Body of pancreas (tissue), 4 donors: ENCODE data around the gene BCAT1.

Source experiments
- POLR2A ChIP-seq, 3 donors: fragments of 450-650 bp; IDR thresholded peaks; one replicate each; pipeline ENCODE4 v1.6.1; 2016; ENCODE audit warnings: antibody characterized with exemption in 3 of 3, mild to moderate bottlenecking in 2 of 3
- TF ChIP-seq, protein P1 (sequence below), 7 experiments: fragments of 450-650 bp in 4 of 7; fragments of 200-600 bp in 3 of 7; sonication (generic) in 3 of 7; IDR thresholded peaks; one replicate each; pipeline ENCODE4 v1.5.1; 2016 to 2019; ENCODE audit warnings: antibody characterized with exemption in 7 of 7

DNA sequence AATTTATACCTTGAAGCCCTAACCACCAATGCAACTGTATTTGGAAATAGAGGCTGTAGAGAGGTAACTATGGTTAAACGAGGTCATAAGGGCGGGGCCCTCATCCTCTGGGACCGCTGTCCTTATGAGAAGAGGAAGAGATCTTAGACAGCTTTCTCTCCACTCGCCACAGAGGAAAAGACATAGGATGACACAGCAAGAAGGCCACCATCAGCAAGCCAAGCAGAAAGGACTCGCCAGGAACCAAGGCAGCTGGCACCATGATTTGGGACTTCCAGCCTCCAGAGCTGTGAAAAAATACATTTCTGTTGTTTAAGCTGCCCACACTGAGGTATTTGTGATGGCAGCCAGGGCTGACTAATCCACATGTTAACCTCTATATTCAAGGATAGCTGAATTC, 30.4 kb upstream of the BCAT1 start:
- TF ChIP-seq, protein P1, sequence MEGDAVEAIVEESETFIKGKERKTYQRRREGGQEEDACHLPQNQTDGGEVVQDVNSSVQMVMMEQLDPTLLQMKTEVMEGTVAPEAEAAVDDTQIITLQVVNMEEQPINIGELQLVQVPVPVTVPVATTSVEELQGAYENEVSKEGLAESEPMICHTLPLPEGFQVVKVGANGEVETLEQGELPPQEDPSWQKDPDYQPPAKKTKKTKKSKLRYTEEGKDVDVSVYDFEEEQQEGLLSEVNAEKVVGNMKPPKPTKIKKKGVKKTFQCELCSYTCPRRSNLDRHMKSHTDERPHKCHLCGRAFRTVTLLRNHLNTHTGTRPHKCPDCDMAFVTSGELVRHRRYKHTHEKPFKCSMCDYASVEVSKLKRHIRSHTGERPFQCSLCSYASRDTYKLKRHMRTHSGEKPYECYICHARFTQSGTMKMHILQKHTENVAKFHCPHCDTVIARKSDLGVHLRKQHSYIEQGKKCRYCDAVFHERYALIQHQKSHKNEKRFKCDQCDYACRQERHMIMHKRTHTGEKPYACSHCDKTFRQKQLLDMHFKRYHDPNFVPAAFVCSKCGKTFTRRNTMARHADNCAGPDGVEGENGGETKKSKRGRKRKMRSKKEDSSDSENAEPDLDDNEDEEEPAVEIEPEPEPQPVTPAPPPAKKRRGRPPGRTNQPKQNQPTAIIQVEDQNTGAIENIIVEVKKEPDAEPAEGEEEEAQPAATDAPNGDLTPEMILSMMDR (IDR thresholded peaks at IDR 0.05): no peak
- no peak for TF ChIP-seq POLR2A (IDR thresholded peaks at IDR 0.05)
